H1 (cell line): ENCODE measurements around the gene EHD2.

Source experiments
- EZH2 ChIP-seq: fragments of 200-600 bp; sonication (generic); IDR thresholded peaks from 2 replicates; pipeline ENCODE4 v1.7.1; 2012; ENCODE audit warnings: low read depth, mild to moderate bottlenecking, moderate library complexity, low read length, inconsistent platforms; ENCODE audit not compliant: severe bottlenecking
- SRF ChIP-seq: IDR thresholded peaks from 2 replicates; pipeline ENCODE4 v1.6.1; 2011; ENCODE audit warnings: mild to moderate bottlenecking, low read depth, low read length, moderate library complexity
- SUZ12 ChIP-seq: fragments of 200-600 bp; sonication (generic); IDR thresholded peaks from 2 replicates; pipeline ENCODE4 v1.6.1; 2012; ENCODE audit warnings: mild to moderate bottlenecking, inconsistent platforms, low read length, moderate library complexity, mixed read lengths
- TAF1 ChIP-seq: IDR thresholded peaks from 2 replicates; pipeline ENCODE4 v1.6.1; 2011; ENCODE audit warnings: mild to moderate bottlenecking, low read depth, low read length
- TF ChIP-seq, protein P1 (sequence below), 3 experiments: IDR thresholded peaks; 1 replicate in 2 of 3; 2 replicates in 1 of 3; pipeline versions ENCODE4 v1.5.1 to v1.6.1; 2011; ENCODE audit warnings: low read length in 3 of 3, mild to moderate bottlenecking in 3 of 3, inconsistent platforms in 2 of 3, low read depth in 1 of 3, moderate library complexity in 1 of 3; ENCODE audit not compliant: insufficient read depth in 1 of 3; ENCODE audit errors: control extremely low read depth in 1 of 3

DNA sequence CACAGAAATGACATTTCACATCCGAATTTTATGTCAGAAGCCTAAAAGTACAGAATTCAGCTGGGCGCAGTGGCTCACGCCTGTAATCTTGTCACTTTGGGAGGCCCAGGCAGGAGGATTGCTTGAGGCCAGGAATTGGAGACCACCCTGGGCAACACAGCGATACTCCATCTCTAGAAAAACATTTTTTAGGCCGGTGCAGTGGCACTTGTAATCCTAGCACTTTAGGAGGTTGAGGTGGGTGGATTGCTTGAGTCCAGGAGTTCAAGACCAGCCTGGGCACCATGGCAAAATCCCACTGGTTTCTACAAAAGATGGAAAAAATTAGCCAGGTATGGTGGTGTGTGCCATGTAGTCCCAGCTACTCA lies 47.4 kb downstream of the EHD2 start:
- no peak for TF ChIP-seq SRF
- TF ChIP-seq, protein P1, sequence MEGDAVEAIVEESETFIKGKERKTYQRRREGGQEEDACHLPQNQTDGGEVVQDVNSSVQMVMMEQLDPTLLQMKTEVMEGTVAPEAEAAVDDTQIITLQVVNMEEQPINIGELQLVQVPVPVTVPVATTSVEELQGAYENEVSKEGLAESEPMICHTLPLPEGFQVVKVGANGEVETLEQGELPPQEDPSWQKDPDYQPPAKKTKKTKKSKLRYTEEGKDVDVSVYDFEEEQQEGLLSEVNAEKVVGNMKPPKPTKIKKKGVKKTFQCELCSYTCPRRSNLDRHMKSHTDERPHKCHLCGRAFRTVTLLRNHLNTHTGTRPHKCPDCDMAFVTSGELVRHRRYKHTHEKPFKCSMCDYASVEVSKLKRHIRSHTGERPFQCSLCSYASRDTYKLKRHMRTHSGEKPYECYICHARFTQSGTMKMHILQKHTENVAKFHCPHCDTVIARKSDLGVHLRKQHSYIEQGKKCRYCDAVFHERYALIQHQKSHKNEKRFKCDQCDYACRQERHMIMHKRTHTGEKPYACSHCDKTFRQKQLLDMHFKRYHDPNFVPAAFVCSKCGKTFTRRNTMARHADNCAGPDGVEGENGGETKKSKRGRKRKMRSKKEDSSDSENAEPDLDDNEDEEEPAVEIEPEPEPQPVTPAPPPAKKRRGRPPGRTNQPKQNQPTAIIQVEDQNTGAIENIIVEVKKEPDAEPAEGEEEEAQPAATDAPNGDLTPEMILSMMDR (IDR thresholded peaks at IDR 0.05; ENCODE audit: control extremely low read depth in 1 of 3, insufficient read depth in 1 of 3, low read depth in 1 of 3, low read length in 3 of 3) = no peak
- TF ChIP-seq EZH2 = no peak
- TF ChIP-seq TAF1 = no peak
- TF ChIP-seq SUZ12 = no peak
